SK-N-MC (cell line): ENCODE data around the gene LRRFIP2.

Source experiments
- DNase-seq: peaks from one replicate; pipeline ENCODE4 v3.0.0-alpha.2; 2011; ENCODE audit warnings: low read depth, low spot score
- H3K27ac ChIP-seq: fragments of 200-600 bp; sonication (generic); 2 replicates; pipeline ENCODE4 v1.5.1; 2016; ENCODE audit warnings: mixed run types
- H3K36me3 ChIP-seq: fragments of 200-600 bp; sonication (generic); 2 replicates; pipeline ENCODE4 v1.6.1; 2017; ENCODE audit warnings: antibody characterized with exemption, low read length, mixed read lengths; ENCODE audit not compliant: insufficient read depth
- H3K4me3 ChIP-seq: fragments of 200-600 bp; sonication (generic); 2 replicates; pipeline ENCODE4 v1.5.1; 2016
- H3K9ac ChIP-seq: fragments of 200-600 bp; sonication (generic); 2 replicates; pipeline ENCODE4 v1.8.0; 2017; ENCODE audit warnings: mixed run types, mixed read lengths; ENCODE audit not compliant: insufficient read length
- H3K9me3 ChIP-seq: fragments of 200-600 bp; sonication (generic); 2 replicates; pipeline ENCODE4 v1.6.1; 2017; ENCODE audit warnings: low read depth, mild to moderate bottlenecking, antibody characterized with exemption, low read length, moderate library complexity, mixed read lengths
- EZH2 ChIP-seq: fragments of 200-600 bp; sonication (generic); IDR thresholded peaks from one replicate; pipeline ENCODE4 v1.6.1; 2017; ENCODE audit warnings: antibody characterized with exemption
- FOXP2 ChIP-seq: optimal IDR thresholded peaks from 2 replicates; pipeline ENCODE3; 2011; ENCODE audit warnings: mild to moderate bottlenecking, moderate library complexity; ENCODE audit not compliant: insufficient read depth; ENCODE audit errors: extremely low read length, control extremely low read depth
- POLR2AphosphoS5 ChIP-seq: IDR thresholded peaks from 2 replicates; pipeline ENCODE4 v1.6.1; 2012; ENCODE audit warnings: mild to moderate bottlenecking, low read depth, low read length, borderline replicate concordance

The LRRFIP2 gene

DNA sequence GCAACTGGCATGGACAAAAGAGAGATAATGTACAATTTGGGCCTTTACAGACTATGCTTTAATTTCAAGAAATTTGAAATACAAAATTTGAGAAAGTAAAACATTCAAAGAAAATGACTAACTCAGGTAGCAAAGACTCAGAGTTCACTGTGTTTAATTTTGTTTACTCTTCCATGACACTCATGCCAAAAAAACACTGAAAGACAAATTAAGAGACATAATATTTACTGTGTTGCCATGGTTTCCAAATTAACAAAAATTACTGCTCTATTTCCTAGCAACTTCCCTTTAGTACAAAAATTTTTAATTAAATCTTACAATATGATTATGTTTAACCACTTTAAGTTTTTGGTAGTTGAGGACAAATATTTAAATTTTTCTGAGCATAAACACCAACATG is 29.6 kb downstream of the LRRFIP2 start:
- no peak overlapping the region for H3K27ac ChIP-seq
- H3K36me3 ChIP-seq = no peaks in the 10 kb centered on the region; the same call in 1 of the 2 replicates
- no peak overlapping the region for H3K9ac ChIP-seq
- no peak overlapping the region for H3K4me3 ChIP-seq
- TF ChIP-seq FOXP2 (no peak), POLR2AphosphoS5 (no peak)
- H3K9me3 ChIP-seq = no peaks in the 10 kb centered on the region
- DNase-seq = no peak

DNA sequence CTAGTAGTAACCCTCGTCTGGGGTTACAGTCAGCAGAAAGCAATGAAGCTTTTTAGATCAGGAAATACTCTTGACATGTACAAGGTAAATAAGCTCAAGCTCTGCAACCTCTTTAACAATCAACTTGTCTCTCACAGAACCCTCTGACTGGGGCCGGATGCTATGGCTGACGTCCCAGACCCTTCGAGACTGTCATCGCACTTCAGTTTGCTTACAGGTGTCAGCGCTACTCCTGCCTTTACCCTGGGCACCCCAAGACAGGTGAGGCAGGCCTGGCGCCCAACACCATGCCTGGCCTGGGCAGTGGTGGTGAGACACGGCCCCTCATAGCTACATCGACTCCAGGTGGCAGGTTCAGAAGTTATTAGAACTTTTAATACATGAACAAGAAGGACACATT is 30.6 kb downstream of the LRRFIP2 start:
- no peaks in the 10 kb centered on the region for H3K9me3 ChIP-seq
- H3K36me3 ChIP-seq = no peaks in the 10 kb centered on the region; the same call in 1 of the 2 replicates
- TF ChIP-seq POLR2AphosphoS5 (no peak), FOXP2 (no peak), EZH2 (no peak)

DNA sequence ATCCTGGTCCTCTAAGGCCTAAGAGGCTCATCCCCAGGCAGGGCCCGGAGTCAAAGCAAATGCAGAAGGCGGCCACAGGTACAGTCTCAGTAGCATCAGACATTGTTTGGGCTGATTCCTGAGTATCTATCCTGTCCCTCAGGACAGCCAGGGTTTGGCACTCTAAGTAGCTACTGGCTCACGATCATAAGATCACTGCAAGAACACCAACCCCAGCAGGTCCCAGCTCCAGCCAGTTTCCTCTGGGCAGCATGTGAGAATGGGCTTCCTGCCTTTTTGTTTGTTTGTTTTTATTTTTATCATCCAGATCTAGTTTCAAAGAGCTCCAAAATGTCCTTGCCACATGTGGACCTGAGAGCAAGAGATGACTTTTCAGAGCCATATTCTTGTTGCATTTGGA is 32.7 kb downstream of the LRRFIP2 start:
- Histone ChIP-seq H3K9me3 (no peaks in the 10 kb centered on the region), H3K9ac (no peak overlapping the region), H3K4me3 (no peak overlapping the region), H3K36me3 (no peaks in the 10 kb centered on the region; the same call in 1 of the 2 replicates), H3K27ac (no peak overlapping the region)
- no peak for TF ChIP-seq FOXP2
- TF ChIP-seq POLR2AphosphoS5 = no peak
- no peak for TF ChIP-seq EZH2
- DNase-seq = no peak

More for the DNA sequence above, 30.6 kb downstream of the LRRFIP2 start:
- Histone ChIP-seq H3K9ac (no peak overlapping the region), H3K4me3 (no peak overlapping the region), H3K27ac (no peak overlapping the region)
- no peak for DNase-seq

DNA sequence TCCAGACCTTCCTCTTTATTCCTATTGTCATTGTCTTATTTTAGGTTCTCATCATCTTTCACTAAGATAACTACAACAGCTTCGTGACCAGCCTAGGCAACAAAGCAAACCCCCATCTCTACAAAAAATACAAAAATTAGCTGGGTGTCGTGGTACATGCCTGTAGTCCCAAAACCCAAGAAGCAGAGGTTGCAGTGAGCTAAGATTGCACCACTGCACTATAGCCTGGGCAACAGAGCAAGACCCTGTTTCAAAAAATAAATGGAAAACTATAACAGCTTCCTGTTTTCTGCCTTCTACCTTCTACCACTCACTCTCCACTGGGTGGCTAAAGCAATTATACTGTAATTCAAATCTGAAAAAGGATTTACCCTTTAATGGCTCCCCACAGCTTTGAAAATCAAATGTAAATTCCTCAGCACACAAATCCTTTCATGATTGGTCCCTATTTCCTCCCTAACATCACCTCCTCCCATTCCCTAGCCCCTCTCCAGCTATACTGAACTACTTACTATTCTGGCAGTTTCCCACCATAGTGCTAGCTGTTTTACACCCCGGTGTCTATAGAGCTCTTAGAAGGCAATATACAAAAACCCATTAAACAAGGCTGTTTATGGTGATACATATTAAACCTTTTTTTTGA is 33.4 kb downstream of the LRRFIP2 start:
- no peaks in the 10 kb centered on the region; the same call in 1 of the 2 replicates for H3K36me3 ChIP-seq
- no peak overlapping the region for H3K27ac ChIP-seq
- H3K4me3 ChIP-seq = no peak overlapping the region
- TF ChIP-seq EZH2 (no peak), POLR2AphosphoS5 (no peak), FOXP2 (no peak)
- no peak overlapping the region for H3K9ac ChIP-seq
- DNase-seq = no peak
- H3K9me3 ChIP-seq = no peaks in the 10 kb centered on the region

GRCh38 chr3:37139567-37140052 is 34.8 kb downstream of the LRRFIP2 start:
- H3K9ac ChIP-seq = no peak overlapping the region
- H3K4me3 ChIP-seq = no peak overlapping the region
- DNase-seq = no peak
- no peaks in the 10 kb centered on the region; the same call in 1 of the 2 replicates for H3K36me3 ChIP-seq
- no peak overlapping the region for H3K27ac ChIP-seq
- no peaks in the 10 kb centered on the region for H3K9me3 ChIP-seq
- no peak for TF ChIP-seq EZH2
- TF ChIP-seq POLR2AphosphoS5 = no peak
- no peak for TF ChIP-seq FOXP2

- H3K27ac ChIP-seq = no peak overlapping the region
- no peaks in the 10 kb centered on the region for H3K9me3 ChIP-seq
- no peak overlapping the region for H3K9ac ChIP-seq
- no peak for DNase-seq
- H3K36me3 ChIP-seq = no peaks in the 10 kb centered on the region; the same call in 1 of the 2 replicates
- H3K4me3 ChIP-seq = no peak overlapping the region
- no peak for TF ChIP-seq POLR2AphosphoS5
- TF ChIP-seq EZH2 = no peak
- TF ChIP-seq FOXP2 = no peak
Measured at GRCh38 chr3:37138816-37139215, 35.6 kb downstream of the LRRFIP2 start.

DNA sequence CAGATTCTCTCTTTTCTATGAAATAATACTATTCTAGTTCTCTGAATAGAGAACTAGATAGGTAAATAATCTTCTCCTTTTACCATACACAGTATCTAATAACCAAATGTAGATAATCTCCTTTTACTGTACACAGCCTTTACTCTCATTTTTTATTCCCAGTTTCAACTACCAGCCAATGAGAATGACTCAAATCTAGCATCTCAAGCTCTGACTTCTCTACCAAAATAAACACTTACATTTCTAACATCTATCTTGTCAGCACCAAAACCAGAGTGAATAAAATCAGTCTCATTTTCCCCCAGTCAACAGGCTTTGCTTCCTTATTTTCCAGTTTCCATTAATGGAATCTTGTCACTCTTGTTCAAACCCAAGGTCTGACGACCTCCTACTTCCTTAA is 36.9 kb downstream of the LRRFIP2 start:
- no peaks in the 10 kb centered on the region for H3K36me3 ChIP-seq
- no peak for DNase-seq
- TF ChIP-seq POLR2AphosphoS5 (no peak), FOXP2 (no peak), EZH2 (no peak)
- H3K4me3 ChIP-seq = no peak overlapping the region
- H3K27ac ChIP-seq = no peak overlapping the region
- no peak overlapping the region for H3K9ac ChIP-seq
- H3K9me3 ChIP-seq = no peaks in the 10 kb centered on the region

DNA sequence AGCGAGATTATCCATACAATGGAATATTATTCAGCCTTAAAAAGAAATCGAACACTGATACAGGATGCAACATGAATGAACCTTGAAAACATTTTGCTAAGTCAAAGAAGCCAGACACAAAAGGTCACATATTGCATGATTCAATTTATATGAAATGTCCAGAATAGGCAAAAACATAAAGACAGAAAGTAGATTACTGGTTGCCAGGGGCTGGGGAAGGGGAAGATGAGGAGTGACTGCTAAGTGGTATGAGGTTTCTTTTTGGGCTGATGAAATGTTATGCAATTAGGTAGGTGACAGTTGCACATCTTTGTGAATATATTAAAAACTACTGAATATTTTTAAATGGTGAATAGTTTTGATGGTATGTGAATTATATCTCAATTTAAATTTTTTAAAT is 38.3 kb downstream of the LRRFIP2 start:
- Histone ChIP-seq H3K9ac (no peak overlapping the region), H3K4me3 (no peak overlapping the region), H3K36me3 (no peaks in the 10 kb centered on the region), H3K27ac (no peak overlapping the region), H3K9me3 (no peaks in the 10 kb centered on the region)
- TF ChIP-seq POLR2AphosphoS5 (no peak), EZH2 (no peak), FOXP2 (no peak)
- no peak for DNase-seq

DNA sequence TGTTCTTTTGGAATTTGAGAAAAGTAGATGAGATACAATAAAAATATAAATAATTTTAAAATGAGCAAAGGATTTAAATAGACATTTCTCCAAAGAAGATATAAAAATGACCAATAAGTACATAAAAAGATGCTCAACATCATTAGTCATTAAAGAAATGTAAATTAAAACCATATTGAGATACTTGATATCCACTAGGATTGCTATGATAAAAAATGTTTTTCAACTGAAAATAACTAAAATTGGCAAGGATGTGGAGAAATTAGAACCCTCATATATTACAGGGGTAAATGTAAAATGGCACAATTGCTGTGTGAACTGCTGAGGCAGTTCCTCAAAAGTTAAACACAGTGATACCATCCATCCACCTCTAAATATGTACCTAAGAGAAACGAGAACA is 38.8 kb downstream of the LRRFIP2 start:
- Histone ChIP-seq H3K36me3 (no peaks in the 10 kb centered on the region), H3K27ac (no peak overlapping the region), H3K9me3 (no peaks in the 10 kb centered on the region), H3K9ac (no peak overlapping the region), H3K4me3 (no peak overlapping the region)
- no peak for TF ChIP-seq FOXP2
- no peak for TF ChIP-seq POLR2AphosphoS5
- no peak for TF ChIP-seq EZH2
- DNase-seq = no peak
